ENCODE results near the gene ANO3. TPM values are rescaled to one million over a fixed set of nuclear protein-coding genes. Genes with fewer than 3 reads are reported as not detected.

ANO3 gene
- polyA plus RNA-seq, 1 experiment, result 0.02 TPM

- POLR2A ChIA-PET, result no interaction called here
- Histone ChIP-seq H3K27ac (ENCODE audit: low read depth, low read length) (no peak overlapping the region), H3K4me3 (ENCODE audit: low read depth, low read length) (no peak overlapping the region), H3K27me3 (ENCODE audit: control insufficient read depth, insufficient read depth, low read length) (no peaks in the 10 kb centered on the region), H3K9me3 (ENCODE audit: control insufficient read depth, insufficient read depth, low read length) (no peaks in the 10 kb centered on the region)
- no peak for TF ChIP-seq CTCF (IDR thresholded peaks at IDR 0.05; ENCODE audit: low read depth, low read length)
- DNase-seq (ENCODE audit: low read depth, low spot score), result no peak
- CTCF ChIA-PET, result no interaction called here
Measured at GRCh38 chr11:26512196-26512595, 180.3 kb downstream of the ANO3 start.

GRCh38 chr11:26519469-26519868, 187.5 kb downstream of the ANO3 start:
- Histone ChIP-seq H3K4me3 (ENCODE audit: low read depth, low read length) (no peak overlapping the region), H3K27ac (ENCODE audit: low read depth, low read length) (no peak overlapping the region), H3K9me3 (ENCODE audit: control insufficient read depth, insufficient read depth, low read length) (no peaks in the 10 kb centered on the region), H3K27me3 (ENCODE audit: control insufficient read depth, insufficient read depth, low read length) (no peaks in the 10 kb centered on the region)
- POLR2A ChIA-PET, result no interaction called here
- no peak for TF ChIP-seq CTCF (IDR thresholded peaks at IDR 0.05; ENCODE audit: low read depth, low read length)
- CTCF ChIA-PET, result no interaction called here
- no peak for DNase-seq (ENCODE audit: low read depth, low spot score)

- ChIA-PET POLR2A (no interaction called here), CTCF (interaction anchor here (2.2 kb wide), 1 partner anchor 636 kb away, joined by 13 read pairs; no protein-coding TSS in a partner anchor)
Measured at GRCh38 chr11:26522912-26523610, 191.1 kb downstream of the ANO3 start.

GRCh38 chr11:26527685-26528084, 195.8 kb downstream of the ANO3 start:
- H3K4me3 ChIP-seq (ENCODE audit: low read depth, low read length), result no peak overlapping the region
- H3K9me3 ChIP-seq (ENCODE audit: control insufficient read depth, insufficient read depth, low read length), result no peaks in the 10 kb centered on the region
- DNase-seq (ENCODE audit: low read depth, low spot score), result no peak
- H3K27me3 ChIP-seq (ENCODE audit: control insufficient read depth, insufficient read depth, low read length), result no peaks in the 10 kb centered on the region
- H3K27ac ChIP-seq (ENCODE audit: low read depth, low read length), result no peak overlapping the region
- ChIA-PET POLR2A (no interaction called here), CTCF (no interaction called here)
- no peak for TF ChIP-seq CTCF (IDR thresholded peaks at IDR 0.05; ENCODE audit: low read depth, low read length)

More at GRCh38 chr11:26522912-26523610, 191.1 kb downstream of the ANO3 start:
- H3K27me3 ChIP-seq (ENCODE audit: control insufficient read depth, insufficient read depth, low read length), result no peaks in the 10 kb centered on the region
- H3K9me3 ChIP-seq (ENCODE audit: control insufficient read depth, insufficient read depth, low read length), result no peaks in the 10 kb centered on the region
- no peak overlapping the region for H3K27ac ChIP-seq (ENCODE audit: low read depth, low read length)
- peak; percentile 29 for TF ChIP-seq CTCF (IDR thresholded peaks at IDR 0.05; ENCODE audit: low read depth, low read length)
- DNase-seq (ENCODE audit: low read depth, low spot score), result no peak
- H3K4me3 ChIP-seq (ENCODE audit: low read depth, low read length), result no peak overlapping the region

GRCh38 chr11:26537341-26537740, 205.4 kb downstream of the ANO3 start:
- CTCF ChIA-PET, result no interaction called here
- Histone ChIP-seq H3K9me3 (ENCODE audit: control insufficient read depth, insufficient read depth, low read length) (no peaks in the 10 kb centered on the region), H3K27ac (ENCODE audit: low read depth, low read length) (no peak overlapping the region), H3K4me3 (ENCODE audit: low read depth, low read length) (no peak overlapping the region), H3K27me3 (ENCODE audit: control insufficient read depth, insufficient read depth, low read length) (no peaks in the 10 kb centered on the region)
- POLR2A ChIA-PET, result no interaction called here
- DNase-seq (ENCODE audit: low read depth, low spot score), result no peak
- TF ChIP-seq CTCF (IDR thresholded peaks at IDR 0.05; ENCODE audit: low read depth, low read length), result no peak

All from AG04450 (cell line).